Upper lobe of right lung (tissue), 1 donor: ENCODE results near the gene OSBPL10. TPM values are rescaled to one million over a fixed set of nuclear protein-coding genes. Genes with fewer than 3 reads are reported as not detected.
"Not testable (repeated sequence)": the region's sequence is repeated elsewhere in the genome, so short reads cannot be mapped to it uniquely, and the experiment has no call there.

ENCODE experiments used
- ATAC-seq: fragments of 200-7000 bp; cut with Tn5 transposase; one replicate; pipeline ENCODE4 v1.9.1; 2020; ENCODE audit warnings: mild to moderate bottlenecking, moderate library complexity
- DNase-seq: peaks from one replicate; pipeline ENCODE4 v3.0.0-alpha.2; 2020
- H3K27ac ChIP-seq: fragments of 200-600 bp; one replicate; pipeline ENCODE4 v1.8.0; 2022
- H3K27me3 ChIP-seq: fragments of 200-600 bp; one replicate; pipeline ENCODE4 v1.8.0; 2022; ENCODE audit warnings: mild to moderate bottlenecking
- H3K36me3 ChIP-seq: fragments of 200-600 bp; one replicate; pipeline ENCODE4 v1.8.0; 2022
- H3K4me1 ChIP-seq: fragments of 200-600 bp; one replicate; pipeline ENCODE4 v1.8.0; 2022
- H3K4me3 ChIP-seq: fragments of 200-600 bp; one replicate; pipeline ENCODE4 v1.8.0; 2022; ENCODE audit warnings: mild to moderate bottlenecking
- H3K9me3 ChIP-seq: fragments of 200-600 bp; one replicate; pipeline ENCODE4 v1.8.0; 2022
- intact Hi-C: fragments of 100-400 bp; cut with DNase I; formaldehyde crosslinking; loops from one replicate; pipeline ENCODE4 v1.11.0; 2022
- total RNA-seq: library from RNA; stranded (reverse); fragmentation: NEBNext Ultra II Directional; extraction: Animal tissue kit (Norgen Biotek cat#: 25700); gene quantifications from one replicate; pipeline ENCODE4 v1.2.1, GENCODE V29; 2021
- TF ChIP-seq, protein P1 (sequence below): fragments of 200-600 bp; IDR thresholded peaks from one replicate; pipeline ENCODE4 v1.8.0; 2022; ENCODE audit warnings: antibody characterized with exemption
- donor health status: DM: no; HTN: yes; CAD: no; lungs with severe emphysema.

The OSBPL10 gene
- total RNA-seq, 1 donor from 2014 or later, result 30.8 TPM

GRCh38 chr3:31789429-31789828 is 191.6 kb downstream of the OSBPL10 start:
- Histone ChIP-seq H3K36me3 (no peaks in the 10 kb centered on the region), H3K4me1 (no peaks in the 10 kb centered on the region), H3K4me3 (no peak overlapping the region), H3K27me3 (no peaks in the 10 kb centered on the region), H3K9me3 (no peaks in the 10 kb centered on the region), H3K27ac (no peak overlapping the region)
- ATAC-seq (no peak), DNase-seq (no peak)
- TF ChIP-seq, protein P1, sequence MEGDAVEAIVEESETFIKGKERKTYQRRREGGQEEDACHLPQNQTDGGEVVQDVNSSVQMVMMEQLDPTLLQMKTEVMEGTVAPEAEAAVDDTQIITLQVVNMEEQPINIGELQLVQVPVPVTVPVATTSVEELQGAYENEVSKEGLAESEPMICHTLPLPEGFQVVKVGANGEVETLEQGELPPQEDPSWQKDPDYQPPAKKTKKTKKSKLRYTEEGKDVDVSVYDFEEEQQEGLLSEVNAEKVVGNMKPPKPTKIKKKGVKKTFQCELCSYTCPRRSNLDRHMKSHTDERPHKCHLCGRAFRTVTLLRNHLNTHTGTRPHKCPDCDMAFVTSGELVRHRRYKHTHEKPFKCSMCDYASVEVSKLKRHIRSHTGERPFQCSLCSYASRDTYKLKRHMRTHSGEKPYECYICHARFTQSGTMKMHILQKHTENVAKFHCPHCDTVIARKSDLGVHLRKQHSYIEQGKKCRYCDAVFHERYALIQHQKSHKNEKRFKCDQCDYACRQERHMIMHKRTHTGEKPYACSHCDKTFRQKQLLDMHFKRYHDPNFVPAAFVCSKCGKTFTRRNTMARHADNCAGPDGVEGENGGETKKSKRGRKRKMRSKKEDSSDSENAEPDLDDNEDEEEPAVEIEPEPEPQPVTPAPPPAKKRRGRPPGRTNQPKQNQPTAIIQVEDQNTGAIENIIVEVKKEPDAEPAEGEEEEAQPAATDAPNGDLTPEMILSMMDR, result no peak
- intact Hi-C loops, result no loop called here

- no peaks in the 10 kb centered on the region for H3K4me1 ChIP-seq
- no peaks in the 10 kb centered on the region for H3K27me3 ChIP-seq
- peaks cover 5% of the 10 kb centered on the region for H3K9me3 ChIP-seq
- H3K36me3 ChIP-seq, result no peaks in the 10 kb centered on the region
- ATAC-seq (no peak), DNase-seq (no peak)
- TF ChIP-seq, protein P1, result no peak
- no peak overlapping the region for H3K27ac ChIP-seq
- intact Hi-C loops, result no loop called here
- no peak overlapping the region for H3K4me3 ChIP-seq
Observed at GRCh38 chr3:31785734-31786133, 195.3 kb downstream of the OSBPL10 start.

DNA sequence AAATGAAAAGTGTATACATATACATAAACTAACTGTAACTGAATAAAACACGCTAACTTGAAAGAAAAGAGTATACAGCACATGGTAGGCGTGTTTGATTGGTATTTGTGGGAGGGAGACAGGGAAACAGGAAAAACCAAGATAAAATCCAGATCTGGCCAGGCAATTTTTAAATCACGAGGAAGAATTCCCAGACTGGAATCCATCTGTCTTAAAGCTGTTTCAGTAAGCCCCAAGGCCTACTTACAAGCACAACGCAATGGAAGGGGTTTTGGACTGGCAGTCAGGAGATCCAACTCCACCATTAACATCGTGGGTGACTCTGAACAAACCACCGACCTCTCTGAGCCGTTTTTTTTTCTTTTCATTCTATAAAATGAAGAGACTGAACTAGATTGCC is 195.8 kb downstream of the OSBPL10 start:
- Histone ChIP-seq H3K27ac (no peak overlapping the region), H3K4me3 (no peak overlapping the region), H3K9me3 (peaks cover 5% of the 10 kb centered on the region), H3K36me3 (no peaks in the 10 kb centered on the region), H3K27me3 (no peaks in the 10 kb centered on the region), H3K4me1 (no peaks in the 10 kb centered on the region)
- TF ChIP-seq, protein P1, result no peak
- no peak for ATAC-seq
- no peak for DNase-seq
- intact Hi-C loops, result no loop called here

DNA sequence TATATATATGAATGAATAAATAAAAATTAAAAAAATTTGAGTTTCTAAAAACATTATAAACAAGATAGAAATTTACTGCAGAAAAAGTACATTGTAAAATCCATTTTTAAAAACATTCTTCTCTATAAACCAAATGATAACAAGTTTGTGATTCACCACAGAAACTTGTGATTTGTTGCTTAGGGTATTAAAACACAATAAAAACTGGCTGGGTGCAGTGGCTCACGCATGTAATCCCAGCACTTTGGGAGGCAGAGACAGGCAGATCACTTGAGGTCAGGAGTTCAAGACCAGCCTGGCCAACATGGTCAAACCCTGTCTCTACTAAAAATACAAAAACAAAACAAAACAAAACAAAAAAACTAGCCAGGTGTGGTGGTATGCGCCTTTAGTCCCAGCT is 197.2 kb downstream of the OSBPL10 start:
- H3K27me3 ChIP-seq, ATAC-seq, H3K36me3 ChIP-seq, intact Hi-C loops, H3K9me3 ChIP-seq, H3K4me1 ChIP-seq, H3K27ac ChIP-seq, DNase-seq, H3K4me3 ChIP-seq: not testable (repeated sequence)

DNA sequence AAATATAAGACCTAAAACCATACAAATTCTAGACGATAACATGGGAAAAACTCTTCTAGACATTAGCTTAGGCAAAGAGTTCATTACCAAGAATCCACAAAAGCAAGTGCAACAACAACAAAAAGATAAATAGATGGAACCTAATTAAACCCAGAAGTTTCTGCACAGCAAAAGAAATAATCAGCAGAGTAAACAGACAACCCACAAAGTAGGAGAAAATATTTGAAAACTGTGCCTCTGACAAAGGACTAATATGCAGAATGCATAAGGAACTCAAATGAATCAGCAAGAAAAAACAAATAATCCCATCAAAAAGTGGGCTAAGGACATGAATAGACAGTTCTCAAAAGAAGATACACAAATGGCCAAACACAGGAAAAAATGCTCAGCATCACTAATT is 198.8 kb downstream of the OSBPL10 start:
- DNase-seq, H3K36me3 ChIP-seq, H3K9me3 ChIP-seq, H3K4me3 ChIP-seq, ATAC-seq, intact Hi-C loops, H3K4me1 ChIP-seq, H3K27me3 ChIP-seq, H3K27ac ChIP-seq: not testable (repeated sequence)

DNA sequence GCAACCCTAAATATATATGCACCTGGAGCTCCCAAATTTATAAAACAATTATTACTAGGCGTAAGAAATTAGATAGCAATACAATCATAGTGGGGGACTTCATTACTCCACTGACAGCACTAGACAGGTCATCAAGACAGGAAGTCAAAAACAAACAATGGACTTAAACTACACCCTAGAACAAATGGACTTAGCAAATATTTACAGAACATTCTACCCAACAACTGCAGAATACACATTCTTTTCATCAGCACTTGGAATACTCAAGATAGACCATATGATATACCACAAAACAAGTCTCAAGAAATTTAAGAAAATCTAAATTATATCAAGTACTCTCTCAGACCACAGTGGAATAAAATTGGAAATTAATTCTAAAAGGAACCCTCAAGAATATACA is 201.5 kb downstream of the OSBPL10 start:
- Histone ChIP-seq H3K4me1 (no peaks in the 10 kb centered on the region), H3K27ac (no peak overlapping the region), H3K27me3 (no peaks in the 10 kb centered on the region), H3K36me3 (no peaks in the 10 kb centered on the region), H3K9me3 (peaks cover 5% of the 10 kb centered on the region), H3K4me3 (no peak overlapping the region)
- ATAC-seq (no peak), DNase-seq (no peak)
- TF ChIP-seq, protein P1, result no peak
- intact Hi-C loops, result no loop called here

- no peak for ATAC-seq
- H3K4me1 ChIP-seq, result no peaks in the 10 kb centered on the region
- no peak overlapping the region for H3K4me3 ChIP-seq
- H3K36me3 ChIP-seq, result no peaks in the 10 kb centered on the region
- H3K9me3 ChIP-seq, result peaks cover 5% of the 10 kb centered on the region
- no peaks in the 10 kb centered on the region for H3K27me3 ChIP-seq
- no peak for DNase-seq
- intact Hi-C loops, result no loop called here
- H3K27ac ChIP-seq, result no peak overlapping the region
- TF ChIP-seq, protein P1, result no peak
Observed at GRCh38 chr3:31777887-31778286, 203.2 kb downstream of the OSBPL10 start.
